ENCODE data around the gene CCDC102A.

The CCDC102A gene

DNA sequence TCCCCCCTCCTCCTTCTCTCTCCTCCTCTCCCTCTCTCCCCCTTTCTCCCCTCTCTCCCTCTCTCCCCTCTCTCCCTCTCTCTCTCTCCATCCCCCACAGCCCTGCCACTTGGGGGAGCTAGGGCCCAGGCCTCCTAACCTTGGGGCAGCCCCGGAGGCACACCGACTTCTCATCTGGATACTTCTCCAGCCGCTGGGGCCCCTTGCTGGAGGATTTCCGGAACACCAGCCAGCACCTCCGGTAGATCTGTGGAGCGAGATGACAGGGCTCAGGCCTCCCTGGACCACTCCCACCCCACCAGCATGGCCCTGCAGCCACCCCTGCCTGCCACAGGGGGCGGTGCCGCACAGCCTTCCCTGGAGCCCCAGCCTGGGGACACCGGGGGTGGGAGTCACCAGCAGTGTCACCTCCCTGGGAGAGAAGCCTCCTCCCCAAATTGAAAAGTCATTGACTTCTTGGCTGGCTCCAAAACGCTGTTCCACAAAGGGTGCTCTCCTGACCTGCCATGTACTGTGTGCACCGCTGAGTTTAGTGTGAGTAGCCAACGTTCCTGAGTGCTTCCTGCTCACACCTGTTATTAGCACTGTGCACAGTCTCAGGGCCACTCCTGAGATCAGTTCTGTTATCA, 60.5 kb downstream of the CCDC102A start:
- Histone ChIP-seq H3K4me3 (no peak overlapping the region), H3K27ac (peak overlapping the region in 1 of 2 donors; percentile 90)
- DNase-seq (ENCODE audit: low spot score), result no peak
- TF ChIP-seq, protein P1, sequence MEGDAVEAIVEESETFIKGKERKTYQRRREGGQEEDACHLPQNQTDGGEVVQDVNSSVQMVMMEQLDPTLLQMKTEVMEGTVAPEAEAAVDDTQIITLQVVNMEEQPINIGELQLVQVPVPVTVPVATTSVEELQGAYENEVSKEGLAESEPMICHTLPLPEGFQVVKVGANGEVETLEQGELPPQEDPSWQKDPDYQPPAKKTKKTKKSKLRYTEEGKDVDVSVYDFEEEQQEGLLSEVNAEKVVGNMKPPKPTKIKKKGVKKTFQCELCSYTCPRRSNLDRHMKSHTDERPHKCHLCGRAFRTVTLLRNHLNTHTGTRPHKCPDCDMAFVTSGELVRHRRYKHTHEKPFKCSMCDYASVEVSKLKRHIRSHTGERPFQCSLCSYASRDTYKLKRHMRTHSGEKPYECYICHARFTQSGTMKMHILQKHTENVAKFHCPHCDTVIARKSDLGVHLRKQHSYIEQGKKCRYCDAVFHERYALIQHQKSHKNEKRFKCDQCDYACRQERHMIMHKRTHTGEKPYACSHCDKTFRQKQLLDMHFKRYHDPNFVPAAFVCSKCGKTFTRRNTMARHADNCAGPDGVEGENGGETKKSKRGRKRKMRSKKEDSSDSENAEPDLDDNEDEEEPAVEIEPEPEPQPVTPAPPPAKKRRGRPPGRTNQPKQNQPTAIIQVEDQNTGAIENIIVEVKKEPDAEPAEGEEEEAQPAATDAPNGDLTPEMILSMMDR (IDR thresholded peaks at IDR 0.05), result no peak

DNA sequence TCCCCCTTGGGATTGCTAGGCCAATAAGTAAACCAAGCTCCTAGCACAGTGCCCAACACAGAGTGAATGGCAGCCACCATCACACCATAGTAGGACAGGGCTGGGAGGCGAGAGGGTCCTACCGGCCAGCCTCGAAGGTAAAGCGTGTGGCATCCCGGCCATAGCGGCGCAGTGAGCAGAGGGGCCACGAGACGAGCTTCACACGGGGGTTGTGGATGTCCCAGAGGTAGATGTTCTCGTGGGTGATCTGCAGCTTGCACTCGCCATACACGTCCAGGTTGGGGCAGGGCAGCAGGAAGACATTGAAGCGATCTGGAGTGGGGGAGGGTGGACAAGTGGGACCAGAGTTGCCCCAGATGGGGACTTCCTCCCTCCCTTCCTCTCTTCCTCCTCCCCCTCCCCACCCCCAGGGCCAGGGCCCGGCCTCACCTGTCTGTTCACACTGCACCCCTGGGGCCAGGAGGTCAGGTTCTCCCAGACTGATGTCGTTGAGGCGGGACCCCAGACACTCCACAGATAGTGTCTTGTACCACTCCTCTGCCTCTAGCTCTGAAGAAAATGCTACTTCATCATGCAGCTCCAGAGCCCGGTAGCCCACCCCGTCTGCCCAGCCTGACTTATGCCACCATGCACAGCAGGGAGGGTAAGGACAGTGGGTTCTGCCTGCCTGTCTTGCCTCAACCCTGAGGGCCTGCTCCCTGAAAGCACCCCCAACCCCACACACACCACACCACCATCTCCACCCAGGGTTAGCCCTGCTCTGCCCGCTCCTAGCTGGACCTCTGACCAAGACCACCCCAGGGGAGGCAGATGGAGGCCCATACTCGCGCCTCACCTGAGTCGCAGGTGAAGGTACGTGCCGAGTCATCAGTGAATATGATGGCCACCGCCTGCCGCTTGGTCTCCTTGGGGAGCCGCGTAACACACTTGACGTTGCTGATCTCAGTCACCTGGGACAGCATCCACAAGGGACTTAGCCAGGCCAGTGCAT, 61.4 kb downstream of the CCDC102A start:
- Histone ChIP-seq H3K4me3 (no peak overlapping the region), H3K27ac (peak overlapping the region in 1 of 2 donors; percentile 90)
- no peak for DNase-seq (ENCODE audit: low spot score)
- TF ChIP-seq, protein P1 (IDR thresholded peaks at IDR 0.05), result no peak

DNA sequence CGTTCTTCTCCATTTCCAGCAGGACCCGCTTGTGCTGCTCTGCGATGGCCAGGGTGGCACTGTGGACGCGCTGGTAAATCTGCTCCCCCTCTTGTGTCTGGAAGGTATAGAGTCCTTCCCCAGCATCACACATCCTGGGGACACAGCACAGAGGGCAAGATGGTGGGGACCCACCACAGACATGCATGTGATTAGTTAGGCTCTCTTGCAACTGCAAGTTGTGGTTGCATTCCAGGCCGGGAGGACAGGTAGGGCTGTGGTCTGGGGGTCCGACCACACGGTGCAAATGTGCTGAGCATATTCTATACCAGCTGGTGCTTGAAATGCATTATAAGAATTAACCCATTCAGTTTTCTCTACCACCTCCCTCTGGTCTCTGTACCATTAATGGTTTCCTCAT, 62.5 kb downstream of the CCDC102A start:
- Histone ChIP-seq H3K4me3 (no peak overlapping the region), H3K27ac (no peak overlapping the region)
- TF ChIP-seq, protein P1 (IDR thresholded peaks at IDR 0.05), result no peak
- no peak for DNase-seq (ENCODE audit: low spot score)

DNA sequence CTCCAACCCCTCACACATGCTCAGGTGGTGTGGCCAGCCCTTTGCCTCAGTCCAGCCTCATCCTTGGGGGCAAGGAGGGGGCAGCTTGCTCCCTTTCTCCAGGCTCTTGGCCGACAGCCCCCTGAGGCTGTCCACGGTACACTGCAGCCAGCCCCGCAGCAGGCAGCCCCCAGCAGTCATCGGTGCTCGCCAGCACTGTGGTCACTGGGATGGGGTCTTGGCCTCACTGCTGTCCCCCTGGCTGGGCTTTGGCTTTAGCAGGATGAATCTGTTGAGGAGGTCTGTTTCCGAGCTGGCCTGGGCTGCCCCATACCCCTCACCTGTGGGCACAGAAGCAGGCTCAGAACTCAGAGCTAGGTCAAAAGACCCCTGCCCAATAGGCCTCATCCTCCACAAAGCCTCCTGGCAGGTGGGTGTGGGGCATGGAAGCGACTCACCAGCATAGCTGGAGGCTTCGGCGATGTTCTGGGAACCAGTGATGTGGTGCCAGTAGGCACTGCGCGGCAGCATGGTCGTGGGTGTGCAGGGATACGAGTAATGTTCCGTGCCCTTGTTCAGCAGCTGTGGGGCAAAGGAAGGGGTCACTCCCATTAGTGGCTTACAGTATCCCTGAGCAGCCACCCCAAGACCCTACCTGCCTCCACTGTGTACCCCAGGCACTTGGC, 63.1 kb downstream of the CCDC102A start:
- H3K4me3 ChIP-seq, result no peak overlapping the region
- no peak overlapping the region for H3K27ac ChIP-seq
- peak; percentile 62 for DNase-seq (ENCODE audit: low spot score)
- TF ChIP-seq, protein P1 (IDR thresholded peaks at IDR 0.05), result no peak

DNA sequence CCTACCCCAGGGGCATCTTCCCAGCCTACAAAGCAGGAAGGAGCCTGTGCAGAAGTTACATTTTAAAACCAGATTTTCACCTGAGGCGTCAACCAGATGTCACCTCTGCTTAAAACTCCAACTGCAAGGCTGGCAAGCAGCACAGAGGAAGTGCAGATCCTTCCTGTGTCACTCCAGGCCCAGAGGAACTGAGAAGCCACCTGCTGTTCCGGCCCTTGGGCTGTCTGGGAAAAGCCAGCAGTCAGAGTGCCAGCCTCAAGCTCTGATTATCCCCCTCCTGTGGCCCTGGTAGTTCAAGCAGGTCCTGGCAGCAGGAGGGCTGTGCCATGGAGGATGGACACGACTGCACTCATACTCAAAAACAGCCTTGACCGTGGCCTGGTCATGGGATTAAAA, 63.7 kb downstream of the CCDC102A start:
- TF ChIP-seq, protein P1 (IDR thresholded peaks at IDR 0.05), result no peak
- Histone ChIP-seq H3K27ac (no peak overlapping the region), H3K4me3 (no peak overlapping the region)
- peak; percentile 36 for DNase-seq (ENCODE audit: low spot score)

DNA sequence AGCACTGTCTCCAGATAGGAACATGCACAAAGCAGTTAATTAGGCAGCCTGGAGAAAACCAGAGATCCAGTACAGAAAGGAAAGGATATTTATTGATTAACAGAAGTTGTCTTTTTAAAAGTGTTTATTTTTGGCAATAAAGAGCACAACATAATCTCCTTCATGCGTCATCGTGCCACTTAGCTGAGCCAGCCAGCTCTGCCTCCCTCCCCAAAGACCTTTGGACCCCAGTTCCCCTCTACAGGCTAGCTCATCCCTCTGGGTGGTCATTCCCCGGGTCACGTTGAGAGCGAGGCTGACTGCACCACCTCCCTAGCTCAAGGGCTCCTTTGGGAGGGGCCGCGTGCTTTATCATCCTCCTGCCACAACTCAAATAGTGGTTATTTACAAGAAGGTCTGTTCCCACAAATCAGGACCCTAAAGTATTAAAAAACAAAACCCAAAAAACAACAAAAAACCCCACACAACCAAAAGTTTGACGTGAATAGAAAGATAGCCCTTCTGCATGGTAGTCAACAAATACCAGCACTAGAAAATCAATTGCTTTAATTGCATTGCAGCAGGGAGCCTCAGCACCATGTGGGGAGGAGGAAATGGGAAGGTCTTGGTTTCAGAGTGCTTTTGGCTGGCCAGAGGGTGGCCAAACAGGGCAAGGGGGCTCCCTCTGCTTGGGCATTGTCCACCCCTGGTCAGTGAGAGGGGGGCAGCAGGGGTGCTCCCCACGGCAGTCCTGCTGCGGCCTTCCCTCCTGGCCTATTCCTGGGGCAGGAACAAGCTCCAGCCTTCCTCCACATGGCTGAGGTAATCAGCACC, 64.3 kb downstream of the CCDC102A start:
- peak; percentile 50 for DNase-seq (ENCODE audit: low spot score)
- H3K4me3 ChIP-seq, result no peak overlapping the region
- peak overlapping the region in 1 of 2 donors; percentile 1 for H3K27ac ChIP-seq
- TF ChIP-seq, protein P1 (IDR thresholded peaks at IDR 0.05), result no peak

Measured in coronary artery (tissue), 2 donors.